ENCODE data around the gene TPSG1.
"Not testable (repeated sequence)": the region's sequence is repeated elsewhere in the genome, so short reads cannot be mapped to it uniquely, and the experiment has no call there.

The TPSG1 gene

DNA sequence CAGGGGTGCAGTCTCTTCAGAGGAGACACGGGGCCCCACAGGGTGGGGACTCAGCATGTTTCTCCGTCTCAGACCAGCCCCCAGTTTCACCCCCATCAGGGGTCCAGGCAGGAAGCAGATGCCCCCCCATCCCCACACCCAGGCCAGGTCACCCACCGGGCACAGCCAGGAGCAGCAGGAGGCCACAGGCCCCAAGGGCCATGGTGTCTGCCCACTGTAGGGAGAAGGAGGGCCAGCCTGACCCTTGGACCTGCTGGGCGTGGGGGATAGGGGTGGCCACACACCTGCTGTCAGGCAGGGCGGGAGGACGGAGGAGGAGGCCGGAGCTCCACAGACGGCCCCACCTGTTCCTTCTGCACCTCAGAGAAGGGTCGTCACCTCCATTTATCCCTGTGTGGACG, at the start of gene TPSG1:
Gene TPSG1, minus strand, starts transcription at position 218 of the 401 bp plus-strand sequence. Its CDS starts 16 bp downstream, at position 202.
- DNase-seq (ENCODE audit: low spot score): no peak

- no peak for DNase-seq (ENCODE audit: low spot score)
Measured at GRCh38 chr16:1274767-1275166, 49.7 kb upstream of the TPSG1 start.

DNA sequence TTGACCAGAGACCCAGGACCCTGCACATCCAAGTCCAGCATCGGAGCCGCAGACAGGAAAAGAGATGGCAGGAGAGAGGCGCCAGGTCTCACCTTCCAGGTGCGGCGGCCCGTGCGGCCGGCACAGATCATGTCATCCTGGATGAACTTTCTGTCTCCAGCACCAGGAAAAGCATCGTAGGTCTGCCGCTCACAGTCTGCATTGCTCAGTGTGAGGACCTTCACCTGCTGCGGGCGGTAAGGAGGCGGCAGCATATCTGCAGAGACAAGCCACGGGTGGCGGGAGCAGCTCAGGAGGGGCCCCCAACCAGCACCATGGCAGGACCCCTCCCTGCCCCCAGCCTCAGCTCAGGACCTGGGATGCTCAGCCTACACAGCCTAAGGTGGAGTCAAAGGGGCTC, 48.7 kb upstream of the TPSG1 start:
- DNase-seq (ENCODE audit: low spot score): no peak

GRCh38 chr16:1272453-1273198, 47.6 kb upstream of the TPSG1 start:
- DNase-seq (ENCODE audit: low spot score): no peak

DNA sequence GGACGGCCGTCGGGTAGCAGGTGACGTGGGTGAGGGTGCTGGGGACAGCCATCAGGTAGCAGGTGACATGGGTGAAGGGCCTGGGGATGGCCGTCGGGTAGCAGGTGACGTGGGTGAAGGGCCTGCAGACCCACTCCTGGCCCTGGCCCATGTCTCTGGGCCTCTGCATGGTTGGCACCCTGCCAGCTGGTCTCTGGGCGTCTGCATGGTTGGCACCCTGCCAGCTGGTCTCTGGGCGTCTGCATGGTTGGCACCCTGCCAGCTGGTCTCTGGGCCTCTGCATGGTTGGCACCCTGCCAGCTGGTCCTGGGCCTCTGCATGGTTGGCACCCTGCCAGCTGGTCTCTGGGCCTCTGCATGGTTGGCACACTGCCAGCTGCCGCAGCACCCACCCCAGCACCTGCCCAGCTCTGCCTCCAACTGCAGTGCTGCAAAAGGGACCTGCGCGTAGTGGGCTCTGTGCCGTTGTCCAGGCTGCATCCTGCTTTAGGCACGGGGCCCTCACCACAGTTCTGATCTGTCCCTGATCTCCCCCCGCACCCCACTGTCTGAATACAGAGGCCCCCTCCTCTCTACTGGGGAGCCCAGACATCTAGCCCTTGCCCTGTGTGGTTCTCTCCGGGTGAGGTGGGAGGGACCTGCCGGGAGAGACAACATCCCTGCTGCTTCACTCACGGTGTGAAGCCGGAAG, 46.8 kb upstream of the TPSG1 start:
- not testable (repeated sequence) for DNase-seq (ENCODE audit: low spot score)

DNA sequence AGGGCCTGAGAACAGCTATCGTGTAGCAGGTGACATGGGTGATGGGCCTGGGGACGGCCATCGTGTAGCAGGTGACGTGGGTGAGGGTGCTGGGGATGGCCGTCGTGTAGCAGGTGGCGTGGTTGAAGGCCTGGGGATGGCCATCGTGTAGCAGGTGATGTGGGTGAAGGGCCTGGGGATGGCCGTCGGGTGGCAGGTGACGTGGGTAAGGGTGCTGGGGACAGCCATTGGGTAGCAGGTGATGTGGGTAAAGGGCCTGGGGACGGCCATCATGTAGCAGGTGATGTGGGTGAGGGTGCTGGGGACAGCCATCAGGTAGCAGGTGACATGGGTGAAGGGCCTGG, 46.3 kb upstream of the TPSG1 start:
- no peak for DNase-seq (ENCODE audit: low spot score)

- DNase-seq (ENCODE audit: low spot score): not testable (repeated sequence)
Measured at GRCh38 chr16:1269418-1269817, 44.4 kb upstream of the TPSG1 start.

- no peak for DNase-seq (ENCODE audit: low spot score)
Measured at GRCh38 chr16:1265826-1266225, 40.8 kb upstream of the TPSG1 start.

GRCh38 chr16:1265090-1265630, 40.1 kb upstream of the TPSG1 start:
- DNase-seq (ENCODE audit: low spot score): no peak

GRCh38 chr16:1264345-1265089, 39.4 kb upstream of the TPSG1 start:
- DNase-seq (ENCODE audit: low spot score): no peak

- no peak for DNase-seq (ENCODE audit: low spot score)
Measured at GRCh38 chr16:1263591-1264344, 38.7 kb upstream of the TPSG1 start.

DNA sequence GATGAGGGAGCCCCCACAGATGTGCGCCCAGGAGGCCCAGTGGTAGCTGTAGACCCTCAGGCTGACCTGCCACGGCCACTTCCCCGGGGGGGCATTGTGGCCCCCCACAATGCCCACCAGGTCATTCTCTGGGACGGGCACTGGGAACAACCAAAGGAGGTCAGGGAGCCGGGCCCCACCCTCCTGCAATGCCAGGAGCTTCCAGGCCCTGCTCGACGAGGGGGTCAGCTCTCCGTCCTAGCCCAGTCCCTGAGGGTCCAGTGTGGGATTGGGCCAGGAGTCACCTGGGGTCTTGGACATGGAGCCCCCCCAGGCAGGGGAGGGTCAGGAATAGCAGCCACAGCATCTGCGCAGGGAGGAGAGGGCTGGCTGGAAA, 37.8 kb upstream of the TPSG1 start:
- no peak for DNase-seq (ENCODE audit: low spot score)

- no peak for DNase-seq (ENCODE audit: low spot score)
Measured at GRCh38 chr16:1262210-1262845, 37.3 kb upstream of the TPSG1 start.

DNA sequence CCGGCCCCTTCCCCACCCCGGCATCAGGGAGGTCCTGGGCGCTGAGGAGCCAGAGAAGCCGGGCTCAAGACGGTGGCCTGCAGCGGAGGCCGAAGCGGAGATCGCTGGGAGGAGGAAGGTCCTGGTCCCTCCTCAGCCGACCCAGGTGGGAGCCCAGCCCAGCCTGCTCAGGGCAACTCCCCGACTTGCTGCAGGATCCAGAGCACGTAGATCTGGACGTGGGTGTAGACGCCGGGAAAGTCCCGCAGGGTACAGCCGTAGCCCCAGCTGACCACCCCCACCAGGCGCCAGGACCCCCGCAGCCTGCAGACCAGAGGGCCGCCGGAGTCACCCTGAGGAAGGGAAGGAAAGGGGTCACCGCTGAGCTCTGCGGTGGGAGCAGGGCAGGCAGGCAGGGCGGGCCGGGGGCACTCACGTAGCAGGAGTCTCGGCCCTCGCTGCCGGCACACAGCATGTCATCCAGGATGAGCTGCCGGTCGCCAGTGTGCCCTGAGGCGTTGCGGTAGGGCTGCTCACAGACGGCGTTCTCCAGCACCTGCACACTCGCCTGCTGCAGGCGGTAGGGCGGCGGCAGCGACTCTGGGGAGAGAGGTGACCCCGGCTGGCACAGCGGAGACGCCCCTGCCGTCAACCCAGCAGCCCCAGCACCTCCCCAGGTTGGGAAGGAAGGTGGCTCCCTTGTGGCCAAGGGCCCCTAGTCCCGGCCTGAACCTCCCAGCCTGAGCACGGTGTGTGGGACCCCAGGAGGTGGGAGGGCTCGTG, 36.2 kb upstream of the TPSG1 start:
- no peak for DNase-seq (ENCODE audit: low spot score)

DNA sequence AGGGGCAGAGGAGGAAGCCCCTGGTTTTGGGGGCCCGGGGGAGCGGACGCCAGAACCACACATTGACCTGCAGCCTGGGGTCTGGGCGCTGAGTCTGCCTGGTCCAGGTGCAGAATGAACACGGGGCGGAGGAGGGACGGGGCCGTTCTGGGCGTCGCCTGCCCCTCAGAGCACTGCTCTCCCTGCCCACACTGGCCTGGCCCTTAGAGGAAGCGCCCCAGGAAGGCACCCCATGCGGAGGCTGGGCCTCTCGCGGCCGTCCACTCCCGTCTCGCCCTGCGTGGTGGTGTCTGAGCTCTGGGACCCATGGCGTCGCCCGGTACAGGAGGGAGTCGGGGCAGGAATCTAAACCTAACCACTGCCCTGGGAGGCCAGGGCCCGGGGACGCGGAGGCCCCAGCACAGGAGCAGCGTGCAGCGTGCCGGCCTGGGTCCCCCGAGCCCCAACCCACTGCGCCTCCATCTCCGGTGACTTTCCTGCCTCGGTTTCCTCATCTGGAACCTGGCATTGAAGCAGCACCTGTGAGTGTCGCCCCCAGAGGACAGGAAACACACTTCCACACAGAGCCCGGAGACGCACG, 35.1 kb upstream of the TPSG1 start:
- no peak for DNase-seq (ENCODE audit: low spot score)

- DNase-seq (ENCODE audit: low spot score): no peak
Measured at GRCh38 chr16:1259760-1260068, 34.6 kb upstream of the TPSG1 start.

DNA sequence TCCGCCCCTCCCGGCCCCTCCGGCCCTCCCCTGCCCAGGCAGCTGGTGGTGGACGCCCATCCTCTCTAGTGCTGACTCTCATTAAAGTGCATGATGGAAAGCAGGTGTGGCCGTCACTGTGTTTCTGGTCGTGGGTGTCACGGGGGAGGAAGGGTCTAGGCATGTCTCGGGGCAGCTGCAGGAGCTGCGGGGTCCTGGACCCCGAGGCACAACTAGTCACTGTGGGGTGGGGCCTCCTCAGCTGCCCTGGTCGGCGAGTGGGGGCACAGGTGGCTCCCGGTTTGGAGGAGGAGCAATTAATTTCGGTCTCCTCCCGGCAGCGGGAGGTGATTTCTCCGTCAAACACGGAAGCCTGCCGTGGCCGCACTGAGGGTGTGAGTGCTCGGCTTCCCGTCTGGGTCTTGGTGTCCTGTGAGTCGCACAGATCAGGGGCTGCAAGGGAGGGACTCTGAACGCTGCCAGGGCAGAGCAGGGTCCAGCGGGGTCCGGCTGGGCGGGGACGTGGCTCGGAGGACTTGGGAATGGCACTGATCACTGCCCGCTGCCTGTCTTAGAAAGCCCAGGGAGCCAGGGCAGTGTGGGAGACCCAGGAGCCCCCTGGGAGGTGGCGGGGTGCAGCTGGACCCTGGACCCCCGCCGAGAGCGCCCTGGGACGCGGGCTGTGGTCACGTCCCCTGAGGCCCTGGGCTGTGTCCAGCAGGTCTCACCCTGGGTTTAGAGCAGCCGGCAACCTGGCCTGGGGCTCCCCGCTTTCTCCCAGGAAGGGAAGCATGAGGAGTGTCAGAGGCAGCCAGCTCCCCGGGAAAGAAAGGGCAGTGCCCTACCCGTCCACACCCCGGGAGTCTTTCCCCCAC, 34.1 kb upstream of the TPSG1 start:
- DNase-seq (ENCODE audit: low spot score): no peak

GRCh38 chr16:1258225-1258600, 33.1 kb upstream of the TPSG1 start:
- DNase-seq (ENCODE audit: low spot score): no peak

DNA sequence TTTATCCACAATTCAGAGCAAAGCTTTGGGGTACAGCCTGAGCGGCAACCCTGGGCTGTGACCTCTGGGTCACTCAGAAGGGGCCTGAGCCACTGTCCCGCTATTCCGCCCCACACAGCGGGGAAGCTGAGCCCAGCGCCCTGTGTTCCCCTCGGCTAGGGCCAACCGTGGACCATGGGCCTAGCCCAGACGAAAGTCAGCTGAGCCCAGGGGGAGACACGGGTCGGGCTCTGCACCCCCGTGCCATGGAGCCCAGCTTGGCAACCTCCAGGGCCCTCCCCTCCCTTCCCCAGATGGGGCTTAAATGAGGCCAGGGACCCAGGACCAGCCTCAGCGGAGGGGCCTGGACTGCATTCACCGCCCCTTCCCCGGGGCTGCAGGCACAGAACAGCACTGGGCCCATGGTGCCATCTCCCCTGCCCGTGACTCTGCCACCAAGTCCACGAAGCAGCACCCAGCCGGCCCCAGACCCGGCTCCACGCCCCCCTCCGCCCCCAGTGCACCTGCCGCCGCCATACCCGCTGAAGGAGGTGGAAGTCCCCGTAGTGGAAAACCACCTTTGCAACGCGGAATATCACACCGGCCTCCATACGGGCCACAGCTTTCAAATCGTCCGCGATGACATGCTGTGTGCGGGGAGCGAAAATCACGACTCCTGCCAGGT, 32.6 kb upstream of the TPSG1 start:
- DNase-seq (ENCODE audit: low spot score): no peak

Data from AG08396 (cell line).